GM19099 (cell line): ENCODE measurements around the gene ATP13A1.

Source experiments
- POLR2A ChIP-seq: IDR thresholded peaks from 3 replicates; pipeline ENCODE4 v1.6.1; 2011; ENCODE audit warnings: low read depth; ENCODE audit not compliant: insufficient read length; ENCODE audit errors: extremely low read depth

Gene ATP13A1

GRCh38 chr19:19670070-19670551 is 6.6 kb upstream of the ATP13A1 start:
- no peak for TF ChIP-seq POLR2A

- peak; percentile 83 for TF ChIP-seq POLR2A
Measured at GRCh38 chr19:19668230-19669012, 4.9 kb upstream of the ATP13A1 start, which contains the start of gene ZNF101. Gene ZNF101 (plus strand): TSS chr19:19668839. CDS start chr19:19668964, 125 bp downstream.

GRCh38 chr19:19662871-19663255 is 613 bp downstream of the ATP13A1 start:
- no peak for TF ChIP-seq POLR2A

GRCh38 chr19:19662344-19662743 is 1.1 kb downstream of the ATP13A1 start:
- TF ChIP-seq POLR2A: peak; percentile 17

- TF ChIP-seq POLR2A: peak; percentile 90
Measured at GRCh38 chr19:19661675-19662251, 1.7 kb downstream of the ATP13A1 start.

- TF ChIP-seq POLR2A: no peak
Measured at GRCh38 chr19:19661141-19661674, 2.3 kb downstream of the ATP13A1 start.

GRCh38 chr19:19659646-19660245 is 3.7 kb downstream of the ATP13A1 start:
- TF ChIP-seq POLR2A: no peak

GRCh38 chr19:19657397-19657783 is 6.1 kb downstream of the ATP13A1 start:
- TF ChIP-seq POLR2A: no peak

- no peak for TF ChIP-seq POLR2A
Measured at GRCh38 chr19:19656451-19657396, 6.8 kb downstream of the ATP13A1 start.

GRCh38 chr19:19655641-19656343 is 7.7 kb downstream of the ATP13A1 start:
- TF ChIP-seq POLR2A: no peak

- TF ChIP-seq POLR2A: no peak
Measured at GRCh38 chr19:19655051-19655594, 8.4 kb downstream of the ATP13A1 start.

GRCh38 chr19:19654441-19654840 is 9.0 kb downstream of the ATP13A1 start:
- no peak for TF ChIP-seq POLR2A

GRCh38 chr19:19653597-19654147 is 9.8 kb downstream of the ATP13A1 start:
- TF ChIP-seq POLR2A: no peak
